CD4-positive, alpha-beta T cell treated with Interleukin-2 at 100 ng/mL for 4 hours (primary cell): ENCODE data around the gene MSH5.
A peak's percentile ranks its signal among the peaks of the same experiment; 100 is the strongest.
"Not testable (repeated sequence)": the region's sequence is repeated elsewhere in the genome, so short reads cannot be mapped to it uniquely, and the experiment has no call there.

Experiments used
- DNase-seq: peaks from one replicate; pipeline ENCODE4 v3.0.0-alpha.2; 2020; ENCODE audit warnings: low spot score

Gene MSH5

GRCh38 chr6:31778999-31779885 lies 39.4 kb downstream of the MSH5 start:
- no peak for DNase-seq

- DNase-seq: no peak
These were observed 40.1 kb downstream of the MSH5 start for GRCh38 chr6:31779908-31780307.

- no peak for DNase-seq
These were observed 40.9 kb downstream of the MSH5 start for GRCh38 chr6:31780507-31781243.

- DNase-seq: no peak
These were observed 41.7 kb downstream of the MSH5 start for GRCh38 chr6:31781244-31782125.

GRCh38 chr6:31782126-31782855 lies 42.5 kb downstream of the MSH5 start:
- no peak for DNase-seq

- no peak for DNase-seq
These were observed 44.5 kb downstream of the MSH5 start for GRCh38 chr6:31784098-31784925.

- no peak for DNase-seq
These were observed 45.7 kb downstream of the MSH5 start for GRCh38 chr6:31785475-31785874.

GRCh38 chr6:31791324-31792089 lies 51.7 kb downstream of the MSH5 start:
- DNase-seq: no peak

GRCh38 chr6:31792090-31792374 lies 52.2 kb downstream of the MSH5 start:
- no peak for DNase-seq

- no peak for DNase-seq
These were observed 53.0 kb downstream of the MSH5 start for GRCh38 chr6:31792761-31793171.

GRCh38 chr6:31793927-31794245 lies 54.1 kb downstream of the MSH5 start:
- not testable (repeated sequence) for DNase-seq

GRCh38 chr6:31794294-31794865 lies 54.6 kb downstream of the MSH5 start:
- no peak for DNase-seq

GRCh38 chr6:31794866-31795615 lies 55.2 kb downstream of the MSH5 start:
- DNase-seq: no peak

GRCh38 chr6:31795616-31796298 lies 56.0 kb downstream of the MSH5 start, which contains the start of gene VARS1:
VARS1 (minus strand) TSS chr6:31795752; CDS start chr6:31795217, 535 bp downstream.
- peak; percentile 85 for DNase-seq

GRCh38 chr6:31796993-31797385 lies 57.2 kb downstream of the MSH5 start:
- DNase-seq: no peak

GRCh38 chr6:31797588-31797987 lies 57.8 kb downstream of the MSH5 start:
- DNase-seq: peak; percentile 54

GRCh38 chr6:31799781-31800180 lies 60.0 kb downstream of the MSH5 start:
- no peak for DNase-seq
